Coronary artery (tissue), 2 donors: ENCODE results near the gene SOBP.

Source experiments
- DNase-seq: peaks from one replicate; pipeline ENCODE4 v3.0.0-alpha.2; 2017; ENCODE audit warnings: low spot score
- H3K27ac ChIP-seq, 2 donors: fragments of 200-600 bp; sonication (generic); one replicate each; pipeline ENCODE4 v1.5.1; 2016 to 2019
- H3K4me3 ChIP-seq: fragments of 200-600 bp; sonication (generic); 2 replicates; pipeline ENCODE4 v1.5.1; 2016; ENCODE audit warnings: mild to moderate bottlenecking, moderate library complexity
- TF ChIP-seq, protein P1 (sequence below): fragments of 200-600 bp; sonication (generic); IDR thresholded peaks from one replicate; pipeline ENCODE4 v1.5.1; 2019; ENCODE audit warnings: antibody characterized with exemption

Gene SOBP

DNA sequence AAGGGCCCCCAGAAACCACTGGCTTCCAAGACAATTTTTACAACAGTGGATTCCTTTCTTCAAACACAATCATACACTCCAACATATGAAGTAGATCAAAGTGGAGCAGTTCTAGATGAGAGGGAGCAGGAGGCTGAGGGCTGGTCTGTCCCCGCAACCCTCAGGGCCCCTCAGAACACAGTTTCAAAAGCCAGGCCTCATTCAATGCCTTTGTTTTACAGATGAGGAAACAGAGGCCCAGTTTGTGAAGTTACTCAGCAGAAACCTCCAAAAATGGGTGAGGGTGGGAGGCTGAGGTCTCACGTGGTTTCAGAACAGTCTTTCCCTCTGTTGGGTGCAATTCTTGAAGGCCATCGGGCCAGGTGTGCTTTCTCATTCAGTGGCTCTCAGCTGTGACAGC lies 199.3 kb downstream of the SOBP start:
- Histone ChIP-seq H3K4me3 (no peak overlapping the region), H3K27ac (no peak overlapping the region)
- DNase-seq: no peak
- TF ChIP-seq, protein P1, sequence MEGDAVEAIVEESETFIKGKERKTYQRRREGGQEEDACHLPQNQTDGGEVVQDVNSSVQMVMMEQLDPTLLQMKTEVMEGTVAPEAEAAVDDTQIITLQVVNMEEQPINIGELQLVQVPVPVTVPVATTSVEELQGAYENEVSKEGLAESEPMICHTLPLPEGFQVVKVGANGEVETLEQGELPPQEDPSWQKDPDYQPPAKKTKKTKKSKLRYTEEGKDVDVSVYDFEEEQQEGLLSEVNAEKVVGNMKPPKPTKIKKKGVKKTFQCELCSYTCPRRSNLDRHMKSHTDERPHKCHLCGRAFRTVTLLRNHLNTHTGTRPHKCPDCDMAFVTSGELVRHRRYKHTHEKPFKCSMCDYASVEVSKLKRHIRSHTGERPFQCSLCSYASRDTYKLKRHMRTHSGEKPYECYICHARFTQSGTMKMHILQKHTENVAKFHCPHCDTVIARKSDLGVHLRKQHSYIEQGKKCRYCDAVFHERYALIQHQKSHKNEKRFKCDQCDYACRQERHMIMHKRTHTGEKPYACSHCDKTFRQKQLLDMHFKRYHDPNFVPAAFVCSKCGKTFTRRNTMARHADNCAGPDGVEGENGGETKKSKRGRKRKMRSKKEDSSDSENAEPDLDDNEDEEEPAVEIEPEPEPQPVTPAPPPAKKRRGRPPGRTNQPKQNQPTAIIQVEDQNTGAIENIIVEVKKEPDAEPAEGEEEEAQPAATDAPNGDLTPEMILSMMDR: no peak

DNA sequence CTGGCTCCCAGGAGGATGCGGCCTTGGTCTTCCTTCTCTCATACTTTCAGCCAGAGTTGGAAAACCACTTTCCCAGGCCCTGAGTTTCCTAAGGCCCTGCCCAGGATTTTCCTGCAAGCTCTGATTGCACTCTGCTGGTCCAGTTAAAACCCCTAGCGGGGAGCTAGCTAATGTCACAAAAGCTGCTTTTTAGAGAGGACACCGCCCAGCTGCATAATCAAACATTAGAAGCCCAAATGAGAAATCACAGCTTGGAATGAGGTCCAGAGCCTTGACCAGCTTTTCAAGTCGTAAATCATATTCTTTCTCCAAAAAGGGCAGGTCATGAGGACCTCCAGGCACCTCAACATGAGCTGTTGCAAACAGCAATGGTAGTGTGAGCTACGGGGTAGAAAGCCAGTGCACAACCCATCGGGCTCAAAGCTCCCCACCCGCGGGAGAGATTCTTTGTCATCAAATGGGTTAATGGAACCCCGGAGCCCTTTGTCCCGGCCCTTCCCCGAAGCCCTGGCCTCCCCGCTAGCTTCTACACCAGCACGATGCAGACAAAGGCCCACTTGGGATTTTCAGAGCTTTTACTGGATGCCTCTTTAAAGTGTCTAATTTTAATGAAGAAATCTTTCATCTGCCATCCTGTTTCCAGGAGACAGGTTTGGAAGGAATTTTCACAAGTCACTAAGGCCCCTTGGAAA lies 200.2 kb downstream of the SOBP start:
- no peak for DNase-seq
- no peak overlapping the region for H3K4me3 ChIP-seq
- no peak overlapping the region for H3K27ac ChIP-seq
- TF ChIP-seq, protein P1: no peak

DNA sequence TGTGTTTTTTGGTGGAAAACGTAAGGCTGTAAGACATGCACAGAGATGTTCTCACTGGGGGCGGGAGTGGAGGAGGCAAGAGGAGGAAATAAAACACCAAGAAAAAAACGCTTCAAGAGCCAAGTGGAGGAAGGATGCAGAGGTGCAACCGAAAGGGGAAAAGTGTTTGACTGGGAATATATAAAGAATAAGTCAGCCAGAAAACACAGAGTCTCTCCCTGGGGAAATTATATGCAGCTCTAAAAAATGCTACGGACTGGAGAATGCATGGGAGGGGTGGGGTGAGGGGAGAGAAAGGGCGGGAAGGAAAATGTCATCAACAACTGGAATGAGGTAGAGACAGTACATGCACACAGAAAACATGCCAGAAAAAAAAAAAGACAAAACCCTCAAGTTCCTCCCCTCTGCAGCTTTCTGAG lies 200.7 kb downstream of the SOBP start:
- H3K27ac ChIP-seq: no peak overlapping the region
- DNase-seq: no peak
- H3K4me3 ChIP-seq: no peak overlapping the region
- TF ChIP-seq, protein P1: no peak

DNA sequence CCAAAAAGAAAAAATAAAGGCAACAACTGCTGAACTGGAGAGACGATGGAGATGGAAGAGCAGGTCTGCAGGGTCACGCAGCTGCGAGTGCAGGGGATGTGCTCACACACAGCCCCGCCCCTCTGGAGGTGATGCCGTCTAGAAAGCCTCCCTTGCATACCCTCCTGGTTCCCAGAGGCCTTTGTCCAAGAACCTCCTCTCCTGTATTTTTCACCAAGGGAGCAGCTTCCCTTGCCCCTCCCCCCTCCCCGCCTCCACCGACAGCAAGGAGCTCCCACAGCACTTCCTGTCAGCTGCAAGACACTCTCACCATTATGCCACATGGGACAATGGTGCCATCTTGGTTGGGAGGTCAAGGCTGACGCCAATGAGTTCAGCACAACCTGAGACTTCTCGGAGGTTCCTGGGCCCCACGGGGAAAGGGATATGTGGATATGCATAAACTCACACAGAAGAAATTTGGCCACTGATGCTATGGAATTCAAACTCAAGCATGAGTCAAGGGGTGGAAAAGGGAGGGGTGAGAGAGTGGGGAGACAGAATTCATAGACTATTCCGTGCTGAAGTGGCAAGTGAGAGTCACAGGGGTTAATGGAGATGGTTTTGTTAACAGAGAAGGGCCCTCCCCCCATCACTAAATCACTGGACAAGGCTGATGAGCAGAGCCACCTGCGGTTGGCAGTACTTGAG lies 201.3 kb downstream of the SOBP start:
- Histone ChIP-seq H3K27ac (no peak overlapping the region), H3K4me3 (no peak overlapping the region)
- DNase-seq: no peak
- TF ChIP-seq, protein P1: no peak

DNA sequence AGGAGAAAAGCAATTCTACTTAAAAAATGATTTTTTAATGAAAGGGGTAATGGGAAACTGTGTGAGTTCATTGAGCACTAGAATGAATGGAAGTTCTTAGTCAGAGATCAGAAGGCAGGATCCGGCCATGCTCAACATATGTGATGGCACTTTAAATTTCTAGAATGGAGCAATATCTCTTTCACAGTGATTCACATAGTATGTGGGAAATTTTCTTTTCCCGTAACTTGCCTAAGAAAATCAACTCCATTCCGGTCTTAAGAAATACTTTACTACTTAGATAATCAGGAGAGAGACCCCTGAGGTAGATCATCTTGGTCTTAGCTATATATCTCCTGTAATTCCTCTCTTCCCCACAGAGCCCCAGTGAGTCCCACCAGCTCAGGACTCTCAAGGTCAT lies 202.4 kb downstream of the SOBP start:
- DNase-seq: no peak
- TF ChIP-seq, protein P1: no peak
- Histone ChIP-seq H3K27ac (no peak overlapping the region), H3K4me3 (no peak overlapping the region)

DNA sequence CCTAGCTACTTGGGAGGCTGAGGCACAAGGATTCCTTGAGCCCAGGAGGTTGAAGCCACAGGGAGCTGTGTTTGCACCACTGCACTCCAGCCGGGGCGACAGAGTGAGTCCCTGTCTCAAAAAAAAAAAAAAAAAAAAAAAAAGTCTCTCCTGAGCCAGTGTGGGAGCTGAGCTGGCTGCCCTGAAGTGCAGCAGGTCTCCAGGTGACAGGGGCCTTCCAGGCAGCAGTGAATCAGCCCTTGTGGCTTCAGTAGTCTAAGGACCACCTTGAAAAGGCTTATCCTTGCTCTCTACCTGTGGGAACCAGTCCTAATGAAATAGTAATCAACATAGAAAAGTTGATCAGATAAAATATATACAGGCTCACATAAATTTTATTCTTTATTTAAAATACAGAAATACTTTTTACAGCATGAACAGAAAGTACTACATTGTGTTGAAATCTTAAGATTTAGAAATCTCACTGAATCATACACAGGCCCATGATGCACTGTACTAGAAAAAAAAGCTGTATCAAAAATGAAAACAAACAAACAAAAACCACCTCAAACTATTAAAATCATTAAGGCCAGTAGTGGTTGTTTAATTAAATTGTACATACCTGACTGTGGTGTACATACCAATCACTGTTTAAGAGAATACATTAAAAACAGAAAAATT lies 205.3 kb downstream of the SOBP start:
- DNase-seq: no peak
- Histone ChIP-seq H3K4me3 (no peak overlapping the region), H3K27ac (no peak overlapping the region)
- TF ChIP-seq, protein P1: no peak
